Activated T-helper 1 cell treated with anti-CD3 and anti-CD28 coated beads, Interleukin-12 subunit alpha, Interleukin-12 subunit beta, Interleukin-2, Interleukin-4 antibody, amounts not matched to agents 30 ng/mL and 10 ng/mL and 1 ng/mL, durations not matched to agents 14 hours and 24 hours and 36 hours (primary cell): ENCODE data around the gene PLCB4. TPM values are rescaled to one million over a fixed set of nuclear protein-coding genes. Genes with fewer than 3 reads are reported as not detected.

Experiments
- DNase-seq: peaks from one replicate; pipeline ENCODE4 v3.0.0; 2021; ENCODE audit warnings: low spot score
- H3K27ac Mint-ChIP-seq: one replicate; pipeline ENCODE4 v1.8.0; 2021; ENCODE audit warnings: mild to moderate bottlenecking, mixed read lengths
- H3K27me3 Mint-ChIP-seq: one replicate; pipeline ENCODE4 v1.8.0; 2022; ENCODE audit warnings: mild to moderate bottlenecking, moderate library complexity, mixed read lengths; ENCODE audit not compliant: insufficient read depth
- H3K36me3 Mint-ChIP-seq: one replicate; pipeline ENCODE4 v1.8.0; 2021; ENCODE audit warnings: low read depth, mixed read lengths
- H3K4me1 Mint-ChIP-seq: one replicate; pipeline ENCODE4 v1.8.0; 2021; ENCODE audit warnings: low read depth, mixed read lengths
- H3K4me3 Mint-ChIP-seq: one replicate; pipeline ENCODE4 v1.8.0; 2021; ENCODE audit warnings: mild to moderate bottlenecking, moderate library complexity, mixed read lengths
- H3K9me3 Mint-ChIP-seq: one replicate; pipeline ENCODE4 v1.8.0; 2021; ENCODE audit warnings: mixed read lengths
- intact Hi-C: fragments of 100-400 bp; cut with micrococcal nuclease; formaldehyde crosslinking; loops from one replicate; pipeline ENCODE4 v1.15.1; 2024
- total RNA-seq: library from RNA; stranded (reverse); gene quantifications from 2 replicates; pipeline ENCODE4 v1.2.3, GENCODE V29; 2022

The PLCB4 gene
- total RNA-seq, 1 donor from 2014 or later: not detected

DNA sequence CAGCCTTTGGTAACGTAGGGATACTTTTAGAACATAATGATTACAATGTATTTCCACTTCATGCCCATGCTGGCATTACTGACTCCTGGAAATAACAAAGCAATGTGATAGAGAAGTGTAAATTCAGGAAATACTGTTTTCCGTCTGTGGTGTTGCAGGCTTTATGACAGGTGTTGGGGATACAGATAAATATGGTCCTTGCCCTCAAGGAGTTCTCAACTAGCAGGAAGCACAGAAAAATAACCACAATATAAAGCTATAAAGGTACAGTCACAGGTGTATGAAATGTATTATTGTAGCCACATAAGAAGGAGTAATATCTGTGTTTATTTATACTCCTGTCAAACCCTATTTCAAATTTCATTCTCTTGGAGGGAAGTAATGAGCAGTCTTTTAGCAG, 432.6 kb downstream of the PLCB4 start:
- peaks cover 2% of the 10 kb centered on the region for H3K27me3 Mint-ChIP-seq
- no peak for DNase-seq
- no peaks in the 10 kb centered on the region for H3K36me3 Mint-ChIP-seq
- H3K4me1 Mint-ChIP-seq: no peaks in the 10 kb centered on the region
- peaks cover 5% of the 10 kb centered on the region for H3K9me3 Mint-ChIP-seq
- intact Hi-C loops: no loop called here
- H3K4me3 Mint-ChIP-seq: no peak overlapping the region
- H3K27ac Mint-ChIP-seq: no peak overlapping the region

- H3K4me3 Mint-ChIP-seq: no peak overlapping the region
- H3K9me3 Mint-ChIP-seq: no peaks in the 10 kb centered on the region
- H3K4me1 Mint-ChIP-seq: no peaks in the 10 kb centered on the region
- intact Hi-C loops: no loop called here
- no peak for DNase-seq
- no peak overlapping the region for H3K27ac Mint-ChIP-seq
- peaks cover 10% of the 10 kb centered on the region for H3K27me3 Mint-ChIP-seq
- H3K36me3 Mint-ChIP-seq: no peaks in the 10 kb centered on the region
Observed at GRCh38 chr20:9503526-9504245, 434.8 kb downstream of the PLCB4 start.

GRCh38 chr20:9506280-9506821, 437.5 kb downstream of the PLCB4 start:
- Mint-ChIP-seq H3K4me3 (no peak overlapping the region), H3K36me3 (no peaks in the 10 kb centered on the region), H3K4me1 (no peaks in the 10 kb centered on the region), H3K9me3 (no peaks in the 10 kb centered on the region), H3K27me3 (peaks cover 25% of the 10 kb centered on the region), H3K27ac (no peak overlapping the region)
- DNase-seq: no peak
- intact Hi-C loops: no loop called here

DNA sequence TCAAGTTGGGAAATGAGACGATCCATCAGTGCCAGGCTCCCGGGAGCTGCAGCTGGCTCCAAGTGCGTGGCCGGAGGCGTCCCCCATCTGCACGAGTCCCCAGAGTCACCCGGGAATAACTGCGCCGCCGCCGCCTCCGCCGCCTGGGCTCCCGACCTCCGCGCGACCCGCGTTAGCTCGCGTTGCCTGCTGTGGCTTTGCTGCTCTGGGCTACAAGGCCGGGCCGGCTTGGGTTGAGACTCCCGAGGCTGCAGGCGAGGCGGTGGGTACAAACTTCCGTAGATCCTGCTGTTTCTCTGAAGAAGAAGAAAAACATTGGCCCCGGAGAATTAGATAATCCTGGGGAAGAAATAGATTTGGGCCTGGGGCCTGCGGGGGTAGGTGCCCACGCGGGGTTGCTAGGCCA, 438.1 kb downstream of the PLCB4 start:
- intact Hi-C loops: no loop called here
- Mint-ChIP-seq H3K4me1 (no peaks in the 10 kb centered on the region), H3K9me3 (no peaks in the 10 kb centered on the region), H3K36me3 (no peaks in the 10 kb centered on the region), H3K4me3 (no peak overlapping the region), H3K27ac (no peak overlapping the region), H3K27me3 (peaks cover 31% of the 10 kb centered on the region)
- DNase-seq: no peak

DNA sequence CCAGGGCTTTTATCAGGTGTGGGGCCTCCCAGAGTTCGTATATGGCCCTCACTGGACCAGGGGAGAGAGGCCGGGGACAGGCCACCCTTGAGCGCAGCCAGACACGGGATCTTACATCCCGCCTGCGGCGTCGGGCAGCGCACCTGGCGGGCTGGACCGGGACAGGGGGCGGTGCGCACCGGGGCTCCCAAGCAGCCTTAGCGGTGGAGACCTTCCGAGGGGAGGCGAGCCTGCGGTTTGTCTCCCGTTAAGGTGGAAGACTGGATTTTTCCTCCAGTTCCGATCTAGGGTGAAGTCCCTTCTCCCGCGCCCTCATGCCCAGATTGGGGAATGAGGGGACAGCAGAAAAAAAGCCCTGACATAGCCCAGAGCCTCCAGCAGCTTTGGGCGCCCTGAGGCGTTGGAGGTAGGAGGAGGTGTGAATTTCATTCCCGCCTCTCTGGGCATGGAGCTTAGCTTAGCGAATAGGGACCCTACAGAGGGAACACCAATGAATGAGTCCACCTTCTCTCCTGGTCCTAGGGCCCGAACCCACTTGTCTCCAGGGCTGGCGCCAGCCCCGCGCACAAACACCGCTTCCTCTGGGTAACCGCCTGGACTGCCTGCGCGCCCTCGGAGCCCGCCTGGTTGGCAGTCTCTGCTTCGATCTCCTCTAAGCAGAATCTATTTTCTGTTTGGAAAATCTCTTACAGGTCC, 438.8 kb downstream of the PLCB4 start:
- no peak for DNase-seq
- H3K9me3 Mint-ChIP-seq: no peaks in the 10 kb centered on the region
- no peak overlapping the region for H3K27ac Mint-ChIP-seq
- no peaks in the 10 kb centered on the region for H3K4me1 Mint-ChIP-seq
- peaks cover 37% of the 10 kb centered on the region for H3K27me3 Mint-ChIP-seq
- no peaks in the 10 kb centered on the region for H3K36me3 Mint-ChIP-seq
- intact Hi-C loops: no loop called here
- H3K4me3 Mint-ChIP-seq: no peak overlapping the region

GRCh38 chr20:9508240-9508661, 439.4 kb downstream of the PLCB4 start:
- H3K27me3 Mint-ChIP-seq: peaks cover 38% of the 10 kb centered on the region
- no peak overlapping the region for H3K27ac Mint-ChIP-seq
- no peaks in the 10 kb centered on the region for H3K36me3 Mint-ChIP-seq
- H3K4me1 Mint-ChIP-seq: no peaks in the 10 kb centered on the region
- intact Hi-C loops: no loop called here
- H3K4me3 Mint-ChIP-seq: no peak overlapping the region
- H3K9me3 Mint-ChIP-seq: no peaks in the 10 kb centered on the region
- no peak for DNase-seq

DNA sequence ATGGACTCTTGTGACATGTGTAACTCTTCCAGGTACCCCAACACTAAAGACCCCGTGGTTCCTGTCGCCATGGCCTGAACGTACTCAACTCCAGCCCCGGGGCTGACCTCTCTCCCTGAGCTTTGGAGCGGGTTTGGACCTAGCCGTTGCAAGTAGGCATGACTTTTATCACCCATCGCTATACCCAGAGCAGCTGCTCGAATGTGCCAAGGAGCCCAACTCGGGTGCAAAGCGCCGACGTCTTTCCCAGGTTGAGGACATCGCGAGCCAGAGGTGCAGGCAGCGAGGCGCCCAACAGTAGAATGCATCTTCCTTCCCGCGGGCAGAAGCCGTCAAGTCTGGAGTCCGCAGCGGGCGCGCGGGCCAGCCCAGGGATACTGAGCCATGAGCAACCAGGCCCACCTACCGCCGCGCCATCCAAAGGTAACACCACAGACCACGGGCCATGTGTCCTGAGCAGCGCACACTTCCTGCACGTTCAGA, 439.9 kb downstream of the PLCB4 start:
- no peak overlapping the region for H3K4me3 Mint-ChIP-seq
- no peaks in the 10 kb centered on the region for H3K4me1 Mint-ChIP-seq
- no peak for DNase-seq
- intact Hi-C loops: no loop called here
- no peaks in the 10 kb centered on the region for H3K9me3 Mint-ChIP-seq
- H3K27ac Mint-ChIP-seq: no peak overlapping the region
- no peaks in the 10 kb centered on the region for H3K36me3 Mint-ChIP-seq
- peaks cover 42% of the 10 kb centered on the region for H3K27me3 Mint-ChIP-seq

DNA sequence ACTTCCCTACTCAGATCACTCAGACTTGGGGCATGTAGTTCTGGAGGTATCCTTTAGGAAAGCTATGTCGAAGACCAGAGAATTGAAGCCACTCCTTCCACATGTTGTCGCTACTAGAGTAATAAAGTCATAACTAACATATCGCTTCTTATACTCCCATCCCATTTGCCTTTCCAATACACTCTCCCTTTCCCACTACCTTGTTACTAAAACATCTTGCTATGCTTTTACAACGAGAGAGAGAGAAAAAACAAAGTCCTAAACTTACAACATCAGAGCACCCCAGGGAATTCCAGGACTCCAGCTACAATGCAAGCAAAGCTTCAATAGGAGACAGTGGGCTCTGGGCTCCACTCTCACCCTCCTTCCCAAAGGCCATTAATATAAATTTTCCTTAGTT, 440.4 kb downstream of the PLCB4 start:
- intact Hi-C loops: no loop called here
- H3K27me3 Mint-ChIP-seq: peaks cover 47% of the 10 kb centered on the region
- H3K4me1 Mint-ChIP-seq: no peaks in the 10 kb centered on the region
- H3K27ac Mint-ChIP-seq: no peak overlapping the region
- H3K4me3 Mint-ChIP-seq: no peak overlapping the region
- no peaks in the 10 kb centered on the region for H3K36me3 Mint-ChIP-seq
- H3K9me3 Mint-ChIP-seq: no peaks in the 10 kb centered on the region
- no peak for DNase-seq

GRCh38 chr20:9510911-9511310, 442.0 kb downstream of the PLCB4 start:
- no peak for DNase-seq
- Mint-ChIP-seq H3K4me3 (no peak overlapping the region), H3K27ac (no peak overlapping the region), H3K27me3 (peaks cover 61% of the 10 kb centered on the region), H3K9me3 (no peaks in the 10 kb centered on the region), H3K36me3 (no peaks in the 10 kb centered on the region), H3K4me1 (no peaks in the 10 kb centered on the region)
- intact Hi-C loops: no loop called here

GRCh38 chr20:9514072-9514460, 445.2 kb downstream of the PLCB4 start:
- H3K4me3 Mint-ChIP-seq: no peak overlapping the region
- H3K36me3 Mint-ChIP-seq: no peaks in the 10 kb centered on the region
- no peaks in the 10 kb centered on the region for H3K9me3 Mint-ChIP-seq
- DNase-seq: no peak
- peaks cover 76% of the 10 kb centered on the region for H3K27me3 Mint-ChIP-seq
- intact Hi-C loops: no loop called here
- no peak overlapping the region for H3K27ac Mint-ChIP-seq
- H3K4me1 Mint-ChIP-seq: no peaks in the 10 kb centered on the region

DNA sequence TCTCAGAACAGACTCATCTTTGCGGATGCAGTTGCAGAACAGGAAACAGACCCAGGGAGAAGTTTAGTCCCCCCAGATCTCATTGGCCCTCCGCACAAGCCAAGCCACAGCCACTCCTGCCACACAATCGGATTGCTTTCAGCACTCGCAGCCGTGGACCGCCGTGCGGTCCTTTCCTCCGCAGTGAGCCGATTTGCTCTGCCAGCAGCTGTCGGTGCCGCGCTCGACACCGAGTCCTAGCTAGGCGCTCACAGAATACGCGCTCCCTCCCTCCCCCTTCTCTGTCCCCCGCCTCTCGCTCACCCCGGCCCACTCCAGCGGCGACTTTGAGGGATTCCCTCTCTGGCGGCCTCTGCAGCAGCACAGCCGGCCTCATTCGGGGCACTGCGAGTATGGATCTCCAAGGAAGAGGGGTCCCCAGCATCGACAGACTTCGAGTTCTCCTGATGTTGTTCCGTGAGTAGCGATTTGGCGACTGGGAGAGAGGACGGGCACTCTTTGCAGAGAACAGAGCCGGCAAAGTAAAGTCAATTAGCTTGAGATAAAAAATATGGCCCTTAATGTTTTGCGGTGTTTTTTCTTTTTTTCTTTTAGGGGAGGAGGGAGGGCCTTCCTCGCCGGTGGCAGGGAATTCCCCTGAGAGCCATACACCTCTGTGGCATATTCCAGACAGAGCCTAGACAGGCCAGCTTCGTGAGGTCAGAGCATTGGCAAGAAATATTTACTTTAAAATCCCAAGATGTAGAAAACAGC, 445.8 kb downstream of the PLCB4 start, which contains the start of gene LAMP5:
Gene LAMP5 (plus strand): TSS at position 130 of the 753 bp plus-strand sequence. CDS start 263 bp downstream, at position 393.
- Mint-ChIP-seq H3K4me3 (no peak within 1 kb of the TSS), H3K4me1 (no peaks in the 10 kb centered on the region), H3K27me3 (peaks cover 70% of the 10 kb centered on the region), H3K27ac (no peak within 1 kb of the TSS), H3K36me3 (no peaks in the 10 kb centered on the region), H3K9me3 (no peaks in the 10 kb centered on the region)
- no peak for DNase-seq
- intact Hi-C loops: no loop called here

DNA sequence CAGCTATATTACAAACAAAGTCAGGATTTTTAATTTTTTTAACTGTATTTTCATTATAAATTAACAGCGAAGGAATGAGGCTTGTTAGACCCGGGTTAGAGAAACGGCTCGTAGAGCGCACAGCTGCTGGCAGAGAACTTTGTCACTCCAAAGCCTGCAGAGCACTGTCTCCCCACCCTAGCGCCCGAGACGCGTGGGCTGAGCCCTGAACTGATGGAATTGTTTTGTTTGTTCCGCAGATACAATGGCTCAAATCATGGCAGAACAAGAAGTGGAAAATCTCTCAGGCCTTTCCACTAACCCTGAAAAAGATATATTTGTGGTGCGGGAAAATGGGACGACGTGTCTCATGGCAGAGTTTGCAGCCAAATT, 446.3 kb downstream of the PLCB4 start:
- Mint-ChIP-seq H3K4me1 (no peaks in the 10 kb centered on the region), H3K9me3 (no peaks in the 10 kb centered on the region), H3K27ac (no peak overlapping the region), H3K27me3 (peaks cover 65% of the 10 kb centered on the region), H3K36me3 (no peaks in the 10 kb centered on the region), H3K4me3 (no peak overlapping the region)
- intact Hi-C loops: no loop called here
- no peak for DNase-seq
